Osteocyte (in vitro differentiated cells): Measurements from ENCODE around the gene PLBD2. TPM values are rescaled to one million over a fixed set of nuclear protein-coding genes. Genes with fewer than 3 reads are reported as not detected.

Experiments used
- DNase-seq: peaks from one replicate; pipeline ENCODE4 v3.0.0; 2021; ENCODE audit warnings: mixed read lengths; ENCODE audit not compliant: unreplicated experiment; ENCODE audit errors: extremely low spot score
- H3K27ac Mint-ChIP-seq: one replicate; pipeline ENCODE4 v1.8.0; 2021; ENCODE audit warnings: mild to moderate bottlenecking, mixed read lengths; ENCODE audit not compliant: unreplicated experiment
- H3K27me3 Mint-ChIP-seq: one replicate; pipeline ENCODE4 v1.8.0; 2021; ENCODE audit warnings: mixed read lengths; ENCODE audit not compliant: unreplicated experiment
- H3K36me3 Mint-ChIP-seq: one replicate; pipeline ENCODE4 v1.8.0; 2021; ENCODE audit warnings: mixed read lengths; ENCODE audit not compliant: unreplicated experiment
- H3K4me1 Mint-ChIP-seq: one replicate; pipeline ENCODE4 v1.8.0; 2021; ENCODE audit warnings: mixed read lengths; ENCODE audit not compliant: unreplicated experiment
- H3K4me3 Mint-ChIP-seq: one replicate; pipeline ENCODE4 v1.8.0; 2021; ENCODE audit warnings: mild to moderate bottlenecking, moderate library complexity, mixed read lengths; ENCODE audit not compliant: unreplicated experiment
- H3K9me3 Mint-ChIP-seq: one replicate; pipeline ENCODE4 v1.8.0; 2021; ENCODE audit warnings: mixed read lengths; ENCODE audit not compliant: unreplicated experiment
- total RNA-seq: library from RNA; stranded (reverse); gene quantifications from 2 replicates; pipeline ENCODE4 v1.2.1, GENCODE V29; 2021
- TF ChIP-seq, protein P1 (sequence below): fragments of 200-600 bp; sonication (generic); IDR thresholded peaks from 2 replicates; pipeline ENCODE4 v1.5.0; 2021; ENCODE audit warnings: antibody characterized with exemption, mild to moderate bottlenecking, moderate library complexity

PLBD2 gene
- total RNA-seq, 1 donor from 2014 or later: 103 TPM

DNA sequence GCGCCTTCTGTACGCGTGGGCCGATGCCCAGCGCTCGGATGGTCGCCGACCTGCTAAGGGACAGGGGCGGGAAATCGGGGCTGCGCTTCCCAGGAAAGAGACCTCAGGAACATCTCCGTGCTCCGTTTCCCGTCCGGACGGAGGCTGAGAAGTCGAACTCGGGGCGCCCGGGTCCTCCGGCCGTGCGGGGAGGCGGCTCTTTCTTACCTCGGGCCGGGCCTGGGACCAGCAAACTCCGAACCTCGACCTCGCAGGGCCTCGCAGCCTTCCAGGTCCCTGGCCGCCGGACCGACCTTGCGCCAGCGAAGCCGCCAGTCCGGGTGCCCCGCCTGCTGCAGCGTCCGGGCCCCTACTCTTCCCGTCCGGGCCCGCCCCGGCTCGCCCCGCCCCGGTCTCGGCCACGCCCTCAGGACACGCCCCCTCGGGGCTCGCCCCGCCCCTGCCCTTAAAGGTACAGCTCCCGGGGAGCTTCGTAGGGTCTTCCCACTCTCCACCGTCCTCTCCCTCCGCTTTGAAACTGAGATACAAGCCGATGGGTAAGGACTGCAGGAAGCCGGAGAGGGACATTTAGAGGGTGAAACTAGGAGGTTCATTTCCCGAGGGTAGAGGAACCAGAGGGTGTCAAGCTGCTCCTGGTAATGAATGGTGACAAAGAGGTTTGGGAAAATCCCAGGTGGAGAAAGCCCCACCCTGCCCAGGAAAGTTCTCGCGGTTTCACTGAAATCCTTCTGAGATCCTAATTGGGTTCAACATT lies 23.4 kb upstream of the PLBD2 start, which contains the start of gene SLC8B1:
SLC8B1 (minus strand) TSS at position 324 of the 754 bp plus-strand sequence. CDS start 2,231 bp downstream, outside the sequence.
- TF ChIP-seq, protein P1, sequence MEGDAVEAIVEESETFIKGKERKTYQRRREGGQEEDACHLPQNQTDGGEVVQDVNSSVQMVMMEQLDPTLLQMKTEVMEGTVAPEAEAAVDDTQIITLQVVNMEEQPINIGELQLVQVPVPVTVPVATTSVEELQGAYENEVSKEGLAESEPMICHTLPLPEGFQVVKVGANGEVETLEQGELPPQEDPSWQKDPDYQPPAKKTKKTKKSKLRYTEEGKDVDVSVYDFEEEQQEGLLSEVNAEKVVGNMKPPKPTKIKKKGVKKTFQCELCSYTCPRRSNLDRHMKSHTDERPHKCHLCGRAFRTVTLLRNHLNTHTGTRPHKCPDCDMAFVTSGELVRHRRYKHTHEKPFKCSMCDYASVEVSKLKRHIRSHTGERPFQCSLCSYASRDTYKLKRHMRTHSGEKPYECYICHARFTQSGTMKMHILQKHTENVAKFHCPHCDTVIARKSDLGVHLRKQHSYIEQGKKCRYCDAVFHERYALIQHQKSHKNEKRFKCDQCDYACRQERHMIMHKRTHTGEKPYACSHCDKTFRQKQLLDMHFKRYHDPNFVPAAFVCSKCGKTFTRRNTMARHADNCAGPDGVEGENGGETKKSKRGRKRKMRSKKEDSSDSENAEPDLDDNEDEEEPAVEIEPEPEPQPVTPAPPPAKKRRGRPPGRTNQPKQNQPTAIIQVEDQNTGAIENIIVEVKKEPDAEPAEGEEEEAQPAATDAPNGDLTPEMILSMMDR: no peak
- no peaks in the 10 kb centered on the region for H3K9me3 Mint-ChIP-seq
- peak; percentile 96 for DNase-seq
- peak within 1 kb of the TSS; percentile 82 for H3K27ac Mint-ChIP-seq
- peaks cover 18% of the 10 kb centered on the region for H3K36me3 Mint-ChIP-seq
- H3K4me1 Mint-ChIP-seq: peaks cover 24% of the 10 kb centered on the region
- H3K4me3 Mint-ChIP-seq: peak within 1 kb of the TSS; percentile 97
- no peaks in the 10 kb centered on the region for H3K27me3 Mint-ChIP-seq

DNA sequence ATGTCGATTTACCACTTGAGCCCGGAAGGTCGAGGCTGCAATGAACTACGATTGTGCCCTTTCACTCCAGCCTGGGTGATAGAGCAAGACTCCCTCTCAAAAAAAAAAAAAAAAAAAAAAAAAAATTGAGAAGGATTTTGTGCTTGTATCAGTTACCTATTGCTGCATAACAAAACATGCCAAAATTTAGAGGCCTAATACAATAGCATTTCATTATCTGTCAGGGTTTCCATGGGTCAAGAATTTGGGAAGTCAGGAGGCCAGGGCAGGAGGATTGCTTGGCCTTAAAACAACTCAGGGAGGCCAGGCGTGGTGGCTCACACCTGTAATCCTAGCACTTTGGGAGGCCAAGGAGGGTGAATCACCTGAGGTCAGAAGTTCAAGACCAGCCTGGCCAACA lies 18.8 kb upstream of the PLBD2 start:
- peaks cover 7% of the 10 kb centered on the region for H3K4me1 Mint-ChIP-seq
- DNase-seq: no peak
- H3K4me3 Mint-ChIP-seq: no peak overlapping the region
- TF ChIP-seq, protein P1: no peak
- no peaks in the 10 kb centered on the region for H3K9me3 Mint-ChIP-seq
- peaks cover 4% of the 10 kb centered on the region for H3K27me3 Mint-ChIP-seq
- H3K27ac Mint-ChIP-seq: no peak overlapping the region
- H3K36me3 Mint-ChIP-seq: no peaks in the 10 kb centered on the region

DNA sequence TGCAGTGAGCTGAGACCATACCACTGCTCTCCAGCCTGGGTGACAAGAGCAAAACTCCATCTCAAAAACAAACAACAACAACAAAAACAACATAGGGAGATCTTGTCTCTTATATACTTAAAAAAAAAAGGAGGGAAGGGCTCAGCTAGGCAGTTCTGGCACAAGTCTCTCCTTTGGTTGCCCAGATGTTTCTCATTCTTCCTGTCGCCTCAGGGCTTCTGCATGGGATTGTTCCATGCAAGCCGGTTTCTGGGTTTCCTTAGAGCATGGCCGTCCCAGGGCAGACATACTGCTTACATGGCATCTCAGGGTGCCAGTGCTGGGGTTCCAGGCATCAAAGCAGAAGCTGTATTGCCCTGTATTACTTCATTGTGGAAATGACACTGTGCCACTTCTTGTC lies 18.3 kb upstream of the PLBD2 start:
- no peaks in the 10 kb centered on the region for H3K36me3 Mint-ChIP-seq
- TF ChIP-seq, protein P1: no peak
- no peaks in the 10 kb centered on the region for H3K9me3 Mint-ChIP-seq
- no peak overlapping the region for H3K27ac Mint-ChIP-seq
- H3K4me1 Mint-ChIP-seq: peaks cover 6% of the 10 kb centered on the region
- peaks cover 4% of the 10 kb centered on the region for H3K27me3 Mint-ChIP-seq
- H3K4me3 Mint-ChIP-seq: no peak overlapping the region
- no peak for DNase-seq

DNA sequence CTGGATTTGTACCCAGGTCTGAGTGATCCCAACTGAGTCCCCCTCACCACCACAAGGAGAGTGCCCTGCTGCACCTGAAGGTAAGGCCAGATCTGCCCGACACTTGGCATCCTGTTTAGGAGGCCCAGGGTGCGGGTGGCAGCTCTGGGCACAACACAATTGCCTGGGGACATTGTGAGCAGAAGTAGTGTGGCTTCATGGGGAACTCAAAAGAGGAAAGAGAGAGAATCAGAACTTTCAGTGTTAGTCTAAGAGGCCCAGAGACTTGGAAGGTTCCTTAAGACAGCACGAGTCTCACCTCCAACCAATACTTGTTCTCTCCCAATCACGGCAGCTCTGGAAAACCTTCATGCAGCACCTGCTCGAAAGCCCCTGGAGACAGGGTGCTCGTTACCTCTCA lies 16.9 kb upstream of the PLBD2 start:
- Mint-ChIP-seq H3K27ac (no peak overlapping the region), H3K27me3 (peaks cover 4% of the 10 kb centered on the region), H3K36me3 (no peaks in the 10 kb centered on the region), H3K4me3 (no peak overlapping the region), H3K9me3 (no peaks in the 10 kb centered on the region), H3K4me1 (peaks cover 4% of the 10 kb centered on the region)
- TF ChIP-seq, protein P1: no peak
- DNase-seq: no peak

DNA sequence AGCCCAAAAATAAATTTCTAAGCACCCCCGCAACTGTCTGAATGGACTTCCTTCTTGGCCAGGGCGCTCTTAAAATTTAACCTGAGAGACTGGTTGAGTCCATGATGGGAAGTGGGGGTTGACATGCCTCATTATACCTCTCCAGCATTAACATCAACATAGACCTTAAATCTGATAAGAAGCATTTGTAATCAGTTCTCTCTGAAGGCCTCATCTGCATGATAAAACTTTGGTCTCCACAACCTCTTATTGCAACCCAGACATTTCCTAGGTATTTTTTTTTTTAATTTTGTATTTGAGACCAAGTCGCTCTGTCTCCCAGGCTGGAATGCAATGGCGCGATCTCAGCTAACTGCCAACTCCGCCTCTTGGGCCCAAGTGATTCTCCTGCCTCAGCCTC lies 13.1 kb upstream of the PLBD2 start:
- H3K27ac Mint-ChIP-seq: no peak overlapping the region
- peaks cover 6% of the 10 kb centered on the region for H3K27me3 Mint-ChIP-seq
- DNase-seq: no peak
- H3K36me3 Mint-ChIP-seq: no peaks in the 10 kb centered on the region
- H3K4me3 Mint-ChIP-seq: no peak overlapping the region
- TF ChIP-seq, protein P1: no peak
- no peaks in the 10 kb centered on the region for H3K9me3 Mint-ChIP-seq
- H3K4me1 Mint-ChIP-seq: no peaks in the 10 kb centered on the region
